ENCODE measurements around the gene TSSK1B. TPM values are rescaled to one million over a fixed set of nuclear protein-coding genes. Genes with fewer than 3 reads are reported as not detected.

Gene TSSK1B
- total RNA-seq, 1 donor from 2014 or later: 0.16 TPM

- no peaks in the 10 kb centered on the region for H3K4me1 Mint-ChIP-seq
- no peak overlapping the region for H3K4me3 Mint-ChIP-seq
- H3K9me3 Mint-ChIP-seq: no peaks in the 10 kb centered on the region
- no peak for TF ChIP-seq CTCF (conservative IDR thresholded peaks at IDR 0.05)
- DNase-seq (ENCODE audit: low read depth, low spot score): no peak
- no peak overlapping the region for H3K27ac Mint-ChIP-seq (ENCODE audit: unreplicated experiment)
- H3K36me3 Mint-ChIP-seq (ENCODE audit: low read depth): no peaks in the 10 kb centered on the region
- no peaks in the 10 kb centered on the region for H3K27me3 Mint-ChIP-seq (ENCODE audit: low read depth)
These were observed 1.7 kb downstream of the TSSK1B start for GRCh38 chr5:113433071-113433470.

GRCh38 chr5:113427871-113428574 is 6.8 kb downstream of the TSSK1B start:
- TF ChIP-seq CTCF (conservative IDR thresholded peaks at IDR 0.05): no peak
- Mint-ChIP-seq H3K27me3 (ENCODE audit: low read depth) (no peaks in the 10 kb centered on the region), H3K36me3 (ENCODE audit: low read depth) (no peaks in the 10 kb centered on the region), H3K9me3 (no peaks in the 10 kb centered on the region), H3K27ac (ENCODE audit: unreplicated experiment) (no peak overlapping the region), H3K4me3 (no peak overlapping the region), H3K4me1 (no peaks in the 10 kb centered on the region)
- no peak for DNase-seq (ENCODE audit: low read depth, low spot score)

GRCh38 chr5:113425909-113426308 is 8.9 kb downstream of the TSSK1B start:
- TF ChIP-seq CTCF (conservative IDR thresholded peaks at IDR 0.05): no peak
- Mint-ChIP-seq H3K4me3 (no peak overlapping the region), H3K36me3 (ENCODE audit: low read depth) (no peaks in the 10 kb centered on the region), H3K4me1 (peaks cover 5% of the 10 kb centered on the region), H3K27ac (ENCODE audit: unreplicated experiment) (no peak overlapping the region), H3K27me3 (ENCODE audit: low read depth) (no peaks in the 10 kb centered on the region), H3K9me3 (no peaks in the 10 kb centered on the region)
- no peak for DNase-seq (ENCODE audit: low read depth, low spot score)

- Mint-ChIP-seq H3K9me3 (no peaks in the 10 kb centered on the region), H3K27ac (ENCODE audit: unreplicated experiment) (no peak overlapping the region), H3K4me3 (no peak overlapping the region), H3K4me1 (peaks cover 5% of the 10 kb centered on the region), H3K27me3 (ENCODE audit: low read depth) (no peaks in the 10 kb centered on the region), H3K36me3 (ENCODE audit: low read depth) (no peaks in the 10 kb centered on the region)
- TF ChIP-seq CTCF (conservative IDR thresholded peaks at IDR 0.05): no peak
- DNase-seq (ENCODE audit: low read depth, low spot score): no peak
These were observed 13.1 kb downstream of the TSSK1B start for GRCh38 chr5:113421693-113422092.

GRCh38 chr5:113405530-113405929 is 29.3 kb downstream of the TSSK1B start:
- Mint-ChIP-seq H3K9me3 (peaks cover 3% of the 10 kb centered on the region), H3K27ac (ENCODE audit: unreplicated experiment) (no peak overlapping the region), H3K4me3 (no peak overlapping the region), H3K27me3 (ENCODE audit: low read depth) (no peaks in the 10 kb centered on the region), H3K36me3 (ENCODE audit: low read depth) (no peaks in the 10 kb centered on the region), H3K4me1 (peaks cover 13% of the 10 kb centered on the region)
- TF ChIP-seq CTCF (conservative IDR thresholded peaks at IDR 0.05): no peak
- DNase-seq (ENCODE audit: low read depth, low spot score): no peak

All from neural crest cell (in vitro differentiated cells).